Measurements from ENCODE around the gene ZSCAN31.

The ZSCAN31 gene

GRCh38 chr6:28356666-28357020 lies 20.7 kb upstream of the ZSCAN31 start:
- H3K27ac ChIP-seq, result peak overlapping the region; percentile 89
- no peak for TF ChIP-seq CTCF (conservative IDR thresholded peaks at IDR 0.05)

- peak overlapping the region; percentile 89 for H3K27ac ChIP-seq
Measured at GRCh38 chr6:28355743-28356665, 20.1 kb upstream of the ZSCAN31 start.

GRCh38 chr6:28354688-28355554 lies 19.0 kb upstream of the ZSCAN31 start:
- peak overlapping the region; percentile 89 for H3K27ac ChIP-seq
- TF ChIP-seq CTCF (conservative IDR thresholded peaks at IDR 0.05), result no peak

More at GRCh38 chr6:28355743-28356665, 20.1 kb upstream of the ZSCAN31 start:
- TF ChIP-seq CTCF (conservative IDR thresholded peaks at IDR 0.05), result peak; percentile 91

- peak overlapping the region; percentile 89 for H3K27ac ChIP-seq
- no peak for TF ChIP-seq CTCF (conservative IDR thresholded peaks at IDR 0.05)
Measured at GRCh38 chr6:28353981-28354676, 18.2 kb upstream of the ZSCAN31 start.

- no peak overlapping the region; the same call in 1 of the 2 replicates for H3K27ac ChIP-seq
- TF ChIP-seq CTCF (conservative IDR thresholded peaks at IDR 0.05), result no peak
Measured at GRCh38 chr6:28353356-28353755, 17.4 kb upstream of the ZSCAN31 start.

- no peak overlapping the region for H3K27ac ChIP-seq
- no peak for TF ChIP-seq CTCF (conservative IDR thresholded peaks at IDR 0.05)
Measured at GRCh38 chr6:28351493-28351925, 15.6 kb upstream of the ZSCAN31 start.
